HG02852 (cell line): ENCODE measurements around the gene DDX24.
"Not testable (repeated sequence)": the region's sequence is repeated elsewhere in the genome, so short reads cannot be mapped to it uniquely, and the experiment has no call there.

Experiments
- ATAC-seq: cut with Tn5 transposase; IDR thresholded peaks from one replicate; pipeline ENCODE4 v1.9.1; 2021; ENCODE audit warnings: mild to moderate bottlenecking, moderate library complexity; ENCODE audit not compliant: unreplicated experiment

The DDX24 gene

GRCh38 chr14:94087891-94088290, 6.9 kb upstream of the DDX24 start:
- no peak for ATAC-seq

GRCh38 chr14:94081386-94081820, 401 bp upstream of the DDX24 start:
- ATAC-seq, result peak; percentile 21

- no peak for ATAC-seq
These were observed 946 bp downstream of the DDX24 start for GRCh38 chr14:94079891-94080620.

- ATAC-seq, result no peak
These were observed 3.2 kb downstream of the DDX24 start for GRCh38 chr14:94077823-94078222.

GRCh38 chr14:94077111-94077821, 3.7 kb downstream of the DDX24 start:
- no peak for ATAC-seq

- ATAC-seq, result no peak
These were observed 6.0 kb downstream of the DDX24 start for GRCh38 chr14:94075008-94075407.

GRCh38 chr14:94074534-94074933, 6.5 kb downstream of the DDX24 start:
- no peak for ATAC-seq

- ATAC-seq, result not testable (repeated sequence)
These were observed 8.9 kb downstream of the DDX24 start for GRCh38 chr14:94072076-94072475.

GRCh38 chr14:94066089-94066676, 14.8 kb downstream of the DDX24 start:
- ATAC-seq, result no peak

GRCh38 chr14:94062344-94062940, 18.6 kb downstream of the DDX24 start:
- ATAC-seq, result no peak

GRCh38 chr14:94059998-94060397, 21.0 kb downstream of the DDX24 start:
- no peak for ATAC-seq

GRCh38 chr14:94058674-94059138, 22.3 kb downstream of the DDX24 start:
- ATAC-seq, result no peak

- ATAC-seq, result no peak
These were observed 22.8 kb downstream of the DDX24 start for GRCh38 chr14:94058128-94058673.

GRCh38 chr14:94056579-94057308, 24.3 kb downstream of the DDX24 start:
- ATAC-seq, result peak; percentile 92

- no peak for ATAC-seq
These were observed 26.1 kb downstream of the DDX24 start for GRCh38 chr14:94054936-94055335.

GRCh38 chr14:94054401-94054800, 26.6 kb downstream of the DDX24 start:
- no peak for ATAC-seq

GRCh38 chr14:94052662-94053061, 28.3 kb downstream of the DDX24 start:
- ATAC-seq, result no peak

GRCh38 chr14:94052199-94052598, 28.8 kb downstream of the DDX24 start:
- ATAC-seq, result no peak

- ATAC-seq, result no peak
These were observed 29.2 kb downstream of the DDX24 start for GRCh38 chr14:94051779-94052178.

- ATAC-seq, result no peak
These were observed 29.9 kb downstream of the DDX24 start for GRCh38 chr14:94051115-94051514.
